HEK293T (cell line): ENCODE measurements around the gene ATG9B.

Experiments
- BHLHE40 ChIP-seq: fragments of 450-650 bp; IDR thresholded peaks from 2 replicates; pipeline ENCODE4 v1.6.1; 2016; ENCODE audit warnings: mild to moderate bottlenecking, moderate library complexity, borderline replicate concordance
- HDGF ChIP-seq: fragments of 450-650 bp; IDR thresholded peaks from 2 replicates; pipeline ENCODE4 v1.6.1; 2017; ENCODE audit warnings: antibody characterized with exemption, borderline replicate concordance
- SUZ12 ChIP-seq: fragments of 450-650 bp; IDR thresholded peaks from 2 replicates; pipeline ENCODE4 v1.6.1; 2016; ENCODE audit warnings: mild to moderate bottlenecking

DNA sequence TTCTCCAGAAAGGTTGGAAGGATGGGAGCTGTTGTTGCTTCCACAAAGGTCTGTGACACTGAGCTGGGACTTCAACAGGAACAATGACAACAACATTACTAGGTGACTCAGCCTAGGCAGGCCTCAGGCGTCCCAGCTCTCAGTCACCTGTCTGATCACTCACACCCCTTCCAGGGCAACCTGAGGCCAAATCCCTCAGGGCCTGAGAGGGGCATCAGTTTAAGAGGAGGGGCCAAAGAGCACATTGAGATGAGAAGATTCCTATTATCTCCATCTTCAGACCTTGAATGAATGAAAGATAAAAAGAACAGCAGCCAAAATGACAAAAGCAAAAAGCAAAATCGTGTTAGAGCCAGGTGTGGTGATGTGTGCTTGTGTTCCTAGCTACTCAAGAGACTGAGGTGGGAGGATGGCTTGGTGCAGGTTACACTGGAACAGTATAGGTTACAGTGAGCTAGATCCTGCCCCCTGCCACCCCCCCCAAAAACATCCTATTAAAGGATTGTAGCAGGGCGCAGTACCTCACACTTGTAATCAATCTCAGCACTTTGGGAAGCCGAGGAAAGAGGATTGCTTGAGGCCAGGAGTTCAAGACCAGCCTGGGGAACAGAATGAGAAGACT, at the start of gene ATG9B:
- TF ChIP-seq HDGF, result no peak
- TF ChIP-seq BHLHE40, result no peak
- TF ChIP-seq SUZ12, result no peak
